GM11168 (cell line): Measurements from ENCODE around the gene PDGFRB.

Source experiments
- in situ Hi-C: fragments of 300-500 bp; cut with MboI; formaldehyde crosslinking; loops from one replicate; pipeline ENCODE4 v1.12.0; 2022; ENCODE audit warnings: low sequenced_read_pairs; ENCODE audit not compliant: unreplicated experiment

Gene PDGFRB

GRCh38 chr5:150149618-150150017 lies 6.0 kb downstream of the PDGFRB start:
- in situ Hi-C loops = loop anchor here (25.0 kb wide), 1 partner anchor 188 kb away; no protein-coding TSS in a partner anchor

- in situ Hi-C loops = no loop called here
These were observed 7.3 kb downstream of the PDGFRB start for GRCh38 chr5:150148117-150148927.

GRCh38 chr5:150147670-150148069 lies 8.0 kb downstream of the PDGFRB start:
- in situ Hi-C loops = no loop called here

GRCh38 chr5:150146862-150147601 lies 8.6 kb downstream of the PDGFRB start:
- in situ Hi-C loops = no loop called here

GRCh38 chr5:150146235-150146634 lies 9.4 kb downstream of the PDGFRB start:
- in situ Hi-C loops = no loop called here

- in situ Hi-C loops = no loop called here
These were observed 10.8 kb downstream of the PDGFRB start for GRCh38 chr5:150144879-150145278.

GRCh38 chr5:150144246-150144801 lies 11.3 kb downstream of the PDGFRB start:
- in situ Hi-C loops = no loop called here

GRCh38 chr5:150143350-150144245 lies 12.0 kb downstream of the PDGFRB start:
- in situ Hi-C loops = no loop called here

- in situ Hi-C loops = no loop called here
These were observed 12.7 kb downstream of the PDGFRB start for GRCh38 chr5:150142959-150143349.

GRCh38 chr5:150142185-150142958 lies 13.3 kb downstream of the PDGFRB start:
- in situ Hi-C loops = no loop called here

- in situ Hi-C loops = no loop called here
These were observed 14.0 kb downstream of the PDGFRB start for GRCh38 chr5:150141544-150142184.

- in situ Hi-C loops = no loop called here
These were observed 14.8 kb downstream of the PDGFRB start for GRCh38 chr5:150140830-150141229.

- in situ Hi-C loops = no loop called here
These were observed 16.3 kb downstream of the PDGFRB start for GRCh38 chr5:150139334-150139733.

GRCh38 chr5:150138551-150139265 lies 16.9 kb downstream of the PDGFRB start:
- in situ Hi-C loops = no loop called here

- in situ Hi-C loops = no loop called here
These were observed 17.6 kb downstream of the PDGFRB start for GRCh38 chr5:150137997-150138396.

- in situ Hi-C loops = no loop called here
These were observed 18.3 kb downstream of the PDGFRB start for GRCh38 chr5:150137168-150137957.

- in situ Hi-C loops = no loop called here
These were observed 19.1 kb downstream of the PDGFRB start for GRCh38 chr5:150136305-150137167.
